ENCODE data around the gene BRME1.
A peak's percentile ranks its signal among the peaks of the same experiment; 100 is the strongest.
"Not testable (repeated sequence)": the region's sequence is repeated elsewhere in the genome, so short reads cannot be mapped to it uniquely, and the experiment has no call there.

Gene BRME1

GRCh38 chr19:13926010-13926409 is 20.1 kb upstream of the BRME1 start:
- DNase-seq: no peak

GRCh38 chr19:13923194-13923987 is 17.5 kb upstream of the BRME1 start:
- no peak for DNase-seq

DNA sequence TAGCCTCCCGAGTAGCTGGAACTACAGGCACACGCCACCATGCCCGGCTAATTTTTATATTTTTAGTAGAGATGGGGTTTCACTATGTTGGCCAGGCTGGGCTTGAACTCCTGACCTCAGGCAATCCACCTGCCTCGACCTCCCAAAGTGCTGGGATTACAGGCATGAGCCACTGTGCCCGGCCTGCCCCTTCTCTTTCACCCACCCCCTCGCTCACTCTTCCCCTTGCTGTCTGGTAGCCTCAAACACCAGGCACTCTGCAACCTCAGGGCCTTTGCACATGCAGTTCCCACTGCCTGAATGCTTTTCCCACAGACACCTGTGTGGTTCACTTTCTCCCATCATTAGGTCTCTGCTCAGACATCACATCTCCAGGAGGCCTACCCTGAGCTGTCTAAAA is 16.2 kb upstream of the BRME1 start:
- DNase-seq: not testable (repeated sequence)

- peak; percentile 24 for DNase-seq
Measured at GRCh38 chr19:13920940-13921747, 15.2 kb upstream of the BRME1 start.

DNA sequence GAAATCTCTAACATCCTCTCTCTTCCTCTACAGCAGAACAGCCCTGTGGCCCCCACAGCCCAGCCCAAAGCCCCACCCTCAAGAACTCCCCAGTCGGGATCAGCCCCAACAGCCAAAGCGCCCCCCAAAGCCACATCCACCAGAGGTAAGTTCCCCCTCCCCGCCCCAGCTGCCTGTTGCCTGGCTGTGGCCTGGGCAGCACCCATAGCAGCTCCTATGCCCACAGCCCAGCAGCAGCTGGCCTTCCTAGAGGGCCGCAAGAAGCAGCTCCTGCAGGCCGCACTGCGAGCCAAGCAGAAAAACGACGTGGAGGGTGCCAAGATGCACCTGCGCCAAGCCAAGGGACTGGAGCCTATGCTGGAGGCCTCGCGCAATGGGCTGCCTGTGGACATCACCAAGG is 14.6 kb upstream of the BRME1 start:
- DNase-seq: no peak

DNA sequence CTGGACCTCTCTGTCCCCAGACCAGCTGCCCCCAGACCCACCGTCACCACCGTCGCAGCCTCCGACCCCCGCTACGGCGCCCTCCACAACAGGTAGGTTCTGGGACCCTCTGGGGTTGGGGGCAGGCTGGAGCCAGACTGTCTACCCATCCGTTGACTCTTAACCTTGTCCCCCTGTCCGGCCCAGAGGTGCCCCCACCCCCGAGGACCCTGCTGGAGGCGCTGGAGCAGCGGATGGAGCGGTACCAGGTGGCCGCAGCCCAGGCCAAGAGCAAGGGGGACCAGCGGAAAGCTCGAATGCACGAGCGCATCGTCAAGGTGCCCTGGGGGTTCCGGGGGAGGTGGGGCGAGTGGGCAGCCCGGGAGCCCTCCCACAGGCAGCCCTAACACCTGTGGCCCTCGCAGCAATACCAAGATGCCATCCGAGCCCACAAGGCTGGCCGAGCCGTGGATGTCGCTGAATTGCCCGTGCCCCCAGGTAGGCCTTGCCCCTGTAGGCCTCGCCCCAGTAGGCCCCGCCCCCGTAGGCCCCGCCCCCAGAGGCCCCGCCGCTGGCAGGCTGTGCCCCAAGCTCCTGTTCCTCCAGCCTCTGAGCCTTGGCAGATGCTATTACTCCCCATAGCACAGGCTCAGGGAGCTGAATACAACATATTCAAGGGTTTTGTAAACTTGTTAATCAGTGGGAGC is 13.0 kb upstream of the BRME1 start:
- no peak for DNase-seq

DNA sequence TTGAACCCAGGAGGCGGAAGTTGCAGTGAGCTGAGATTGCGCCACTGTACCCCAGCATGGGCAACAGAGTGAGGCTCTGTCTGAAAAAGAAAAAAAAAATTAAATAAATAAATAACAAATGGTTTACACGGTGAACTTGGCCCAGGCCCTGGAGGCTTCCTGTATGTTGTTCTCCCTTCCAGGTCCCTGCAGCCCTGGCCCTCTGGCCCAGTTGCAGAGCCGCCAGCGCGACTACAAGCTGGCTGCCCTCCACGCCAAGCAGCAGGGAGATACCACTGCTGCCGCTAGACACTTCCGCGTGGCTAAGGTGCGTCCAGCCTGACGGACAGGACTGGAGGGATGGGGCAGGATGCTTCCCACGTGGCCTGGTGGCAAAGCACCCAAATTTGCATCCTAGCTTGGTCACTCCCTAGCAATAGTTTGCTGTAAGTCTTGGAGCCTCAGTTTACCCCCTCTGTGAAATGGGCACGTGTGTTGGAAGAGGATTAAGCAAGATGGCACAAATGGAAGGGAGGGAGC is 12.0 kb upstream of the BRME1 start:
- DNase-seq: no peak

GRCh38 chr19:13914777-13915176 is 8.9 kb upstream of the BRME1 start:
- no peak for DNase-seq

- no peak for DNase-seq
Measured at GRCh38 chr19:13913352-13913751, 7.4 kb upstream of the BRME1 start.

DNA sequence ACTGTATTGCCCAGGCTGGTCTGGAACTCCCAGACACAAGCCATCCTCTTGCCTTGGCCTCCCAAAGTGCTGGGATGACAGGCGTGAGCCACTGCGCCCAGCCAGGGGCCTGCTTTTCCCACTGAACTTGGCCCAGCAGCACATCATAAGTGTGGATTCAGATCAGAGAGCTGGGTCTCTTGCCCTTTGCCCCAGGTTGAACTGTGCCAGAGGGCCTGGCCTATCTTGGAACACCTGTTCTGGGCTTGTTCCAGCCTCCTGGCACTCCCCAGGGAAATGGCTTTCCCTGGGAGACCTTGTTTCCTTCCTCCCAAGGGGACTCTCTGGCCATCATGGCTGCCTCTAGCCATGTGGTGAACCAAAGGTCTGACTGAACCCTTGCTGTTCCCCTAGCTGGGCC is 3.5 kb upstream of the BRME1 start:
- no peak for DNase-seq

DNA sequence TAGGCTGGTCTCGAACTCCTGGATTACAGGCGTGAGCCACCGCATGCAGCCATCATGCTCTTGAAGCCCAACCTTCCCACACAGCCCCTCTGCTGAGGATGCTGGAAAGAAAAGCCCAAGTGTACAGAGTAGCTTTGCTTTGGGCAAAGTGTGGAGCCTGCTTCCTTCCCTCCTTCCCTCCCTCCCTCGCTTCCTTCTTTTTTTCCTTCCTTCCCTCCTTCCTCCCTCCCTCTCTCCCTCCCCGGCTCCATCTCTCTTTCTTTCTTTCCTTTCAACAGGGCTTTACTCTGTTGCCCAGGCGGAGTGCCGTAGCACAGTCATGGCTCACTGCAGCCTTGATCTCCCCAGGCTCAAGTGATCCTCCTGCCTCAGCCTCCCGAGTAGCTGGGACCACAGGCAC is 2.8 kb upstream of the BRME1 start:
- DNase-seq: no peak

GRCh38 chr19:13906910-13907309 is 993 bp upstream of the BRME1 start:
- DNase-seq: no peak

DNA sequence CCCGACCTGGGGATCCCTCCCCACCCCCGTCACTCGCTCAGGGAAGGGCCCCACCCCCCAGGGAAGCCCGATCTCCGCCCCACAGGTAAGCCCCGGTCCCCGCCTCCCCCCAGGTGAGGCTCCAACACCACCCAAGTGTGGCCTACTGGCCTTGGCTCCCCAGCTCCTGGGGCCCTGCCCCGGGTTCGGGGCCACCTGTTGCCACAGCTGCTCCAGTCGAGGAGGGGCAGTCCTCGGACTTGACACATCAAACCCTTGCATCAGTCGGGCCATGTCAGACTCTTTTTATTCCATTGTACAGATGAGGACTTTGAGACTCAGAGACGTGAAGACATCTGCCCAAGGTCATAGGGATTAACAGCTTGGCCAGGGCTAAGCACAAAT is 596 bp upstream of the BRME1 start:
- DNase-seq: peak; percentile 45

GRCh38 chr19:13902993-13903555 is 2.8 kb downstream of the BRME1 start:
- DNase-seq: no peak

- DNase-seq: no peak
Measured at GRCh38 chr19:13899912-13900584, 5.9 kb downstream of the BRME1 start.

GRCh38 chr19:13899393-13899792 is 6.5 kb downstream of the BRME1 start:
- peak; percentile 19 for DNase-seq

DNA sequence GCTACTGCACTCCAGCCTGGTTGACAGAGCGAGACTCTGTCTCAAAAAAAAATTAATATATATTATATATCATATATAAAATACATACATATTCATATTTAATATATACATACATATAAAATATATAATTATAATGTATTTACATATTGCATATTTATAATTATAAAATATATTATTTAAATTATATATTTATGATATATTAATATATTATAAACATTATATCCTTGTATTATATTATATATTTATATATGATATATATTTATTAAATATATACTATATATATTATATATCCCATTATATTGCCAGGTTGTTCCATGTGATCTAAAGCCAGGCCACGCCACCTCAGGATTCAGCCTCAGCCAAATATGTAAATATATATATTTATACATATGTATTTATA is 9.7 kb downstream of the BRME1 start:
- no peak for DNase-seq

DNA sequence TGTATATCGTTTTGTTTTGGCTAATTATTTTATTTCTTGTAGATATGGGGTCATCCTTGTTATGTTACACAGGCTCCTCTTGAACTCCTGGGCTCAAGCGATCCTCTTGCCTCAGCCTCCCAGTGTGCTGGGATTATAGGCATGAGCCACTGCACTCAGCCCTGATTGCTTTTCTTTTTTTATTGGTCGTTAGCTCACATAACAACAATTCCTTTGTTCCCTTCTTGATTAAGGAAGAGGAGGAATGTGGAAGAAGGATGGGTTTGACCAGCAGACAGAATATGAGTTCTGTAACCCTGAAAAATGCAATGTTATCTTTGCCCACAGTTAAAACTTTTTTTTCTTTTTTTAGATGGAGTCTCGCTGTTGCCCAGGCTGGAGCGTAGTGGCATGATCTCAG is 11.4 kb downstream of the BRME1 start:
- no peak for DNase-seq

DNA sequence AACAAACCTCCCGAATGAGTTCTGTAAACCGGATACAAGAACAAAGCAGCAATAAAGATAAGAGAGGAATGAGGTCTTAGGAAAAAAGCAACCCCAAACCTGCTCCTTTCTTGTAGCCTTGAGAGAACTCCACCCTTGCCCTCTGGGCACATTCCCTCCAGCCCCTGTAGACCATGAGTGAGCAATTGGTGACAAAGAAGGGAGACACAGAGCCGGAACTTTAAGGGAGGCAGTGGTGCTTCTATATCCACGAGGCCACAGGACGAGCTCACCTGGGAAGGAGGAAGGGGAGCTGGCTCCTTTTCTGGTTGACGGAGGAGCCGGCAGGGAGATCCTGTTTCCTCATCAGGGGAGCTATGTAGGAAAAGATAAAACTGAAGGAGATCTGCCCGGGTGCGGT is 13.0 kb downstream of the BRME1 start:
- DNase-seq: no peak

GRCh38 chr19:13890136-13890535 is 15.8 kb downstream of the BRME1 start:
- no peak for DNase-seq

- DNase-seq: no peak
Measured at GRCh38 chr19:13888281-13888680, 17.6 kb downstream of the BRME1 start.

DNA sequence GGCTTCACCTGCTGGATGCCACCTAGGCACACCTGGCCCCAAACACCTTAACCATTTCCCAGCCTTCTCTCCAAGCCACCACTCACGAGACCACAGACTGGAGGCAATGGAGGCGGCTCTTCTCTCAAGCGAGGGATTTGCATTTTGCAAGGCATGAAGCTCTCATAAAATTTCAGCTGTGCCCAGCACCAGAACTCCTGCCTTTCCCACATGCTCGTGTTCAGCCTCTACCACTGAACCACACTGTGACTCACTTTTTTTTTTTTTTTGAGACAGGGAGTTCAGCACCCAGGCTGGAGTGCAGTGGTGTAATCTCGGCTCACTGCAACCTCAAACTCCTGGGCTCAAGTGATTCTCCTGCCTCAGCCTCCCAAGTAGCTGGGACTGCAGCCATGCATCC is 18.4 kb downstream of the BRME1 start:
- no peak for DNase-seq

- no peak for DNase-seq
Measured at GRCh38 chr19:13887018-13887436, 18.9 kb downstream of the BRME1 start.

Measured in NCI-H510A treated with DMSO at 0.1 percent for 48 hours (cell line).